GM12878 (cell line): ENCODE measurements around the gene KLHL20. TPM values are rescaled to one million over a fixed set of nuclear protein-coding genes. Genes with fewer than 3 reads are reported as not detected.
"Not testable (repeated sequence)": the region's sequence is repeated elsewhere in the genome, so short reads cannot be mapped to it uniquely, and the experiment has no call there.

Experiments used
- ATAC-seq: fragments of 200-7000 bp; cut with Tn5 transposase; 3 replicates; pipeline ENCODE4 v1.9.1; 2020; ENCODE audit warnings: mild to moderate bottlenecking, moderate library complexity
- BruUV-seq: library from RNA; stranded (reverse); fragments of 400-500 nt; replicated peaks from 2 replicates; lab custom pipeline; 2021; lab: Mats Ljungman, UMichigan
- CTCF ChIA-PET: fragments of 300-600 bp; sonication (Branson Sonifier 250); formaldehyde crosslinking; extraction: SDS; loops from one replicate; lab custom pipeline; 2021; ENCODE audit warnings: inconsistent platforms; lab: Yijun Ruan, JAX
- POLR2A ChIA-PET: fragments of 350-600 bp; formaldehyde crosslinking; extraction: SDS; loops from one replicate; lab custom pipeline; 2021; ENCODE audit warnings: inconsistent platforms; lab: Charles Lee
- RAD21 ChIA-PET: fragments of 300-600 bp; sonication (Branson Sonifier 250); formaldehyde crosslinking; loops from one replicate; lab custom pipeline; 2023; ENCODE audit warnings: antibody characterized with exemption; ENCODE audit not compliant: unreplicated experiment; lab: Charles Lee
- SMC1A ChIA-PET: fragments of 300-600 bp; sonication (Branson Sonifier 250); formaldehyde crosslinking; loops from one replicate; lab custom pipeline; 2023; ENCODE audit not compliant: unreplicated experiment, uncharacterized antibody; lab: Charles Lee
- DNase-seq: peaks from one replicate; pipeline ENCODE4 v3.0.0-alpha.2; 2011; ENCODE audit warnings: low read depth, low spot score
- FAIRE-seq: peaks from 3 replicates; lab custom pipeline; 2011; peaks lifted over from hg19 to GRCh38; lab: Jason Lieb, UNC
- H2AFZ ChIP-seq: 2 replicates; pipeline ENCODE4 v1.6.0; 2011; ENCODE audit warnings: low read depth, low read length, control low read depth; ENCODE audit not compliant: control insufficient read depth
- H3K27ac ChIP-seq: 2 replicates; pipeline ENCODE4 v1.5.1; 2011; ENCODE audit warnings: control low read depth; ENCODE audit not compliant: control insufficient read depth, insufficient read depth
- H3K27me3 ChIP-seq, 2 experiments: replicated peaks in 1 of 2; 2 replicates each; pipeline versions ENCODE4 v1.6.0 to v1.6.1; 2011; ENCODE audit warnings: low read length in 1 of 2; ENCODE audit not compliant: control insufficient read depth in 2 of 2, insufficient read depth in 2 of 2
- H3K36me3 ChIP-seq, 2 experiments: 2 replicates each; pipeline ENCODE4 v1.5.1; 2011; ENCODE audit warnings: low read length in 1 of 2; ENCODE audit not compliant: control insufficient read depth in 2 of 2, insufficient read depth in 2 of 2
- H3K4me1 ChIP-seq: 2 replicates; pipeline ENCODE4 v1.6.1; 2011; ENCODE audit warnings: mild to moderate bottlenecking, low read length, moderate library complexity, mixed read lengths; ENCODE audit not compliant: control insufficient read depth, insufficient read depth
- H3K4me2 ChIP-seq: 2 replicates; pipeline ENCODE4 v1.6.0; 2011; ENCODE audit warnings: control low read depth; ENCODE audit not compliant: control insufficient read depth, insufficient read depth
- H3K4me3 ChIP-seq: fragments of 200-600 bp; sonication (generic); 2 replicates; pipeline ENCODE4 v1.5.1; 2016
- H3K79me2 ChIP-seq: 2 replicates; pipeline ENCODE4 v1.6.0; 2011; ENCODE audit warnings: low read length; ENCODE audit not compliant: control insufficient read depth, insufficient read depth
- H3K9ac ChIP-seq: 2 replicates; pipeline ENCODE4 v1.8.0; 2011; ENCODE audit warnings: low read length, control low read depth, mixed read lengths; ENCODE audit not compliant: control insufficient read depth, insufficient read depth
- H3K9me3 ChIP-seq: replicated peaks from 3 replicates; pipeline ENCODE4 v1.5.1; 2011; ENCODE audit warnings: mild to moderate bottlenecking, low read length; ENCODE audit not compliant: control insufficient read depth, insufficient read depth
- H4K20me1 ChIP-seq: 2 replicates; pipeline ENCODE4 v1.6.0; 2011; ENCODE audit not compliant: control insufficient read depth, insufficient read depth
- CBX5 ChIP-seq: sonication (generic); IDR thresholded peaks from 2 replicates; pipeline ENCODE4 v1.6.1; 2016; ENCODE audit warnings: low read depth, moderate library complexity, mild to moderate bottlenecking, inconsistent platforms
- CTCF ChIP-seq, 3 experiments: IDR thresholded peaks in 2 of 3; conservative IDR thresholded peaks in 1 of 3; 2 replicates each; pipeline ENCODE4 v1.5.1; 2011; ENCODE audit warnings: low read depth in 3 of 3, low read length in 3 of 3, mild to moderate bottlenecking in 3 of 3, control low read depth in 2 of 3, moderate library complexity in 2 of 3, inconsistent platforms in 1 of 3, mixed read lengths in 1 of 3; ENCODE audit not compliant: control insufficient read depth in 2 of 3, insufficient read depth in 1 of 3; ENCODE audit errors: extremely low read depth in 1 of 3
- E2F4 ChIP-seq: IDR thresholded peaks from 2 replicates; pipeline ENCODE4 v1.6.1; 2012; ENCODE audit warnings: low read depth, low read length, improper control_type of control experiment
- ETV6 ChIP-seq, 2 experiments: fragments of 450-650 bp in 1 of 2; IDR thresholded peaks in 1 of 2; conservative IDR thresholded peaks in 1 of 2; 2 replicates each; pipeline ENCODE4 v1.6.1; 2014; ENCODE audit warnings: antibody characterized with exemption in 1 of 2, borderline replicate concordance in 1 of 2, low read depth in 1 of 2, mild to moderate bottlenecking in 1 of 2, moderate library complexity in 1 of 2
- ZNF592 ChIP-seq: fragments of 450-650 bp; IDR thresholded peaks from 2 replicates; pipeline ENCODE4 v1.6.1; 2017; ENCODE audit warnings: mild to moderate bottlenecking, moderate library complexity
- WGBS: methylation state at CpG from one replicate; pipeline ENCODE4 v1.1.6; 2016; ENCODE audit warnings: low lambda C conversion rate; ENCODE audit not compliant: insufficient replicate concordance, insufficient coverage; ENCODE audit errors: missing lambda C conversion rate; 5-methylcytosine and 5-hydroxymethylcytosine counted together
- in situ Hi-C: fragments of 300-500 bp; cut with MboI; formaldehyde crosslinking; loops from 9 replicates; pipeline ENCODE4 v1.14.3; 2018; ENCODE audit warnings: mixed read lengths
- intact Hi-C: fragments of 100-400 bp; cut with micrococcal nuclease; formaldehyde crosslinking; loops from one replicate; pipeline ENCODE4 v1.14.2; 2022; ENCODE audit not compliant: unreplicated experiment
- polyA plus RNA-seq, 11 experiments: library from polyadenylated mRNA; depleted of rRNA in 4 of 11; unstranded in 6 of 11; stranded (reverse) in 5 of 11; fragments of >200 nt; fragmentation: Nextera tagmentation in 4 of 11; fragmentation: Illumina TruSeq in 1 of 11; extraction: Ambion mirVana in 4 of 11; extraction: Trizol in 1 of 11; gene quantifications; 1 replicate in 1 of 11; 2 replicates in 10 of 11; pipeline versions ENCODE4 v1.2.1 to v1.2.3, GENCODE V29; 2011 to 2016; ENCODE audit warnings: inconsistent platforms in 2 of 11, missing spikeins in 2 of 11, low read depth in 1 of 11
- total RNA-seq, 4 experiments: library from RNA; depleted of rRNA in 3 of 4; stranded (reverse); fragments of >200 nt in 3 of 4; fragmentation: Illumina TruSeq in 1 of 4; extraction: Trizol in 1 of 4; gene quantifications; 2 replicates each; pipeline versions ENCODE4 v1.2.1 to v1.2.3, GENCODE V29; 2013 to 2021

Gene KLHL20
- total and polyA plus RNA-seq, 10 of the 15 experiments (the other 5 are each of a cell fraction or from before 2014, with no cell fraction given) = 3.8 to 14.0 (median 10.0) TPM

- no peak for TF ChIP-seq ETV6 (conservative IDR thresholded peaks at IDR 0.05 in 1 of 2, IDR thresholded peaks at IDR 0.05 in 1 of 2; ENCODE audit: borderline replicate concordance in 1 of 2, low read depth in 1 of 2)
- TF ChIP-seq CBX5 = no peak
These were observed 19.1 kb downstream of the KLHL20 start (continued) for GRCh38 chr1:173733912-173734311.

GRCh38 chr1:173736104-173736503 is 21.3 kb downstream of the KLHL20 start:
- H3K79me2 ChIP-seq, FAIRE-seq, ATAC-seq, H4K20me1 ChIP-seq, RAD21 ChIA-PET, H3K4me3 ChIP-seq, H2AFZ ChIP-seq, POLR2A ChIA-PET, H3K27me3 ChIP-seq, DNase-seq, intact Hi-C loops, H3K4me1 ChIP-seq, H3K27ac ChIP-seq, BruUV-seq, H3K36me3 ChIP-seq, H3K4me2 ChIP-seq, CTCF ChIA-PET, in situ Hi-C loops, H3K9ac ChIP-seq, H3K9me3 ChIP-seq: not testable (repeated sequence)
- SMC1A ChIA-PET = interaction anchor here (0.6 kb wide), 1 partner anchor 1192 kb away, joined by 4 read pairs; no protein-coding TSS in a partner anchor
- 100% methylated on average over 2 of the region's 2 CpGs for WGBS

GRCh38 chr1:173742203-173742886 is 27.6 kb downstream of the KLHL20 start:
- BruUV-seq = no TSS peak
- SMC1A ChIA-PET = interaction anchor here (0.6 kb wide), 1 partner anchor 85 kb away, joined by 3 read pairs; no protein-coding TSS in a partner anchor
- TF ChIP-seq CTCF (IDR thresholded peaks at IDR 0.05 in 2 of 3, conservative IDR thresholded peaks at IDR 0.05 in 1 of 3; ENCODE audit: control insufficient read depth in 2 of 3, extremely low read depth in 1 of 3, insufficient read depth in 1 of 3, low read depth in 3 of 3, low read length in 3 of 3) = no peak
- no peak for TF ChIP-seq ZNF592
- no peak for TF ChIP-seq E2F4

More at GRCh38 chr1:173742203-173742886, 27.6 kb downstream of the KLHL20 start:
- no peaks in the 10 kb centered on the region for H3K9me3 ChIP-seq
- ATAC-seq (no peak), FAIRE-seq (no peak), DNase-seq (no peak)
- ChIA-PET POLR2A (no interaction called here), RAD21 (no interaction called here), CTCF (interaction anchor here (0.7 kb wide), 1 partner anchor 1404 kb away, joined by 3 read pairs; no protein-coding TSS in a partner anchor)
- no peak overlapping the region for H3K27ac ChIP-seq
- H2AFZ ChIP-seq = no peak overlapping the region
- in situ Hi-C loops = no loop called here
- peaks cover 0 to 5% of the 10 kb centered on the region in 2 experiments; a peak in 1 of 4 replicates for H3K36me3 ChIP-seq
- H3K79me2 ChIP-seq = no peaks in the 10 kb centered on the region; the same call in 1 of the 2 replicates
- H3K27me3 ChIP-seq = no peaks in the 10 kb centered on the region
- no peak overlapping the region for H3K9ac ChIP-seq
- H3K4me1 ChIP-seq = no peaks in the 10 kb centered on the region
- H3K4me3 ChIP-seq = no peak overlapping the region
- no peaks in the 10 kb centered on the region for H4K20me1 ChIP-seq
- H3K4me2 ChIP-seq = no peak overlapping the region
- 95% methylated on average over 10 of the region's 10 CpGs for WGBS
- intact Hi-C loops = no loop called here
